ENCODE data around the gene LAMA2.

LAMA2 gene

DNA sequence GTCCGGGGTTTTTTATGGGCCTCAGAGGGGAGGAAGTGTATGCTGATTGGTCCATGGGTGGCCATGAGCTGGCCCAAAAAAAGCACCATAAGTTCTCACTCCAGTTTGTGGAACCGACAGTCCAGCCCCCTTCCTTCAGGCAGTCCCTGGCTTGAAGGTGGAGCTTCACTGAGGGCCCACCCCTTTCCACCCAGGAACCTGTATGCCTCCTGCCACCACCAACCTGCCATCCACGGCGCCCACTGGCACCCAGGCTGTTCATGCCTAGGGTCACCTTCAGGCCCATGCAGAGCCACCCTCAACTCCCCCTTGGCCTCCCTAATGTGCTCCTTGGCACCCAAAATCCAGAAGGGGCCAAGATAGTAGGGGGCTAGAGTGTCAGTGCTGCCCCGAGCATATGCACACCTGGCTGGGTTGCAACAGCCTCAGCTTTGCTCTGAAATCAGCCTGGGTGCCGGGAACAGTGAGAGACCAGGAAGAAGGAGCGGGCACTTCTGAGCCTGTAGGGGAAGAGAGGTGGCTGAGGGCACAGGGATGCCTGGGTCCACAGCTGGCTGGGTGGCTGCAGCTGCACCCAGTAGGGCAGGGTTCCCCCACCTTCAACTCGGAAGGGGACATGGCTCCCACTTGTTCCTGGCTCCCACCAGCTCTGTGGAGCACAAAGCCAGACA lies 534.6 kb downstream of the LAMA2 start:
- TF ChIP-seq, protein P1, sequence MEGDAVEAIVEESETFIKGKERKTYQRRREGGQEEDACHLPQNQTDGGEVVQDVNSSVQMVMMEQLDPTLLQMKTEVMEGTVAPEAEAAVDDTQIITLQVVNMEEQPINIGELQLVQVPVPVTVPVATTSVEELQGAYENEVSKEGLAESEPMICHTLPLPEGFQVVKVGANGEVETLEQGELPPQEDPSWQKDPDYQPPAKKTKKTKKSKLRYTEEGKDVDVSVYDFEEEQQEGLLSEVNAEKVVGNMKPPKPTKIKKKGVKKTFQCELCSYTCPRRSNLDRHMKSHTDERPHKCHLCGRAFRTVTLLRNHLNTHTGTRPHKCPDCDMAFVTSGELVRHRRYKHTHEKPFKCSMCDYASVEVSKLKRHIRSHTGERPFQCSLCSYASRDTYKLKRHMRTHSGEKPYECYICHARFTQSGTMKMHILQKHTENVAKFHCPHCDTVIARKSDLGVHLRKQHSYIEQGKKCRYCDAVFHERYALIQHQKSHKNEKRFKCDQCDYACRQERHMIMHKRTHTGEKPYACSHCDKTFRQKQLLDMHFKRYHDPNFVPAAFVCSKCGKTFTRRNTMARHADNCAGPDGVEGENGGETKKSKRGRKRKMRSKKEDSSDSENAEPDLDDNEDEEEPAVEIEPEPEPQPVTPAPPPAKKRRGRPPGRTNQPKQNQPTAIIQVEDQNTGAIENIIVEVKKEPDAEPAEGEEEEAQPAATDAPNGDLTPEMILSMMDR (IDR thresholded peaks at IDR 0.05; ENCODE audit: borderline replicate concordance, control extremely low read depth, extremely low read depth, insufficient read depth, missing control alignments), result no peak
- in situ Hi-C loops (cut with MboI; ENCODE audit: low sequenced_read_pairs, unreplicated experiment), result no loop called here
- no peak for DNase-seq (ENCODE audit: low spot score)

DNA sequence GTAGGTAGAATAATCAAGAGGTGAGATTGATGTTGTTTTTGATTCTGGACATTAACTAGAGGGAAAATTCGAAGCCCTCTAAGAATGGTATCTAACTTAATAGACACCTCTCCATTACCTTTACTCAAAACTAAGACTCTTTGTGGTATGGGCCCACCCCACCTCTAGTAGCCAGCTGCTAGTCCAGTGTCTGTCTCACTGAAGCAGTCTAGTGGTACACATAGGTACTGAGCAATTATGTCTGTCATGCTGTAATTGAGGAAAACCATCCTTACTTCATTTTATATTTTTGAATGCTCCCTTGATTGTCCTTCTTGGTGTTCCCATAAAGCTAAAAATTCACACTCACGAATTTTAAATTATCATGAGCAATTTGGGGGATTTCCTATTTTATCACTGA lies 536.4 kb downstream of the LAMA2 start:
- DNase-seq (ENCODE audit: low spot score), result no peak
- in situ Hi-C loops (cut with MboI; ENCODE audit: low sequenced_read_pairs, unreplicated experiment), result no loop called here
- TF ChIP-seq, protein P1 (IDR thresholded peaks at IDR 0.05; ENCODE audit: borderline replicate concordance, control extremely low read depth, extremely low read depth, insufficient read depth, missing control alignments), result no peak

DNA sequence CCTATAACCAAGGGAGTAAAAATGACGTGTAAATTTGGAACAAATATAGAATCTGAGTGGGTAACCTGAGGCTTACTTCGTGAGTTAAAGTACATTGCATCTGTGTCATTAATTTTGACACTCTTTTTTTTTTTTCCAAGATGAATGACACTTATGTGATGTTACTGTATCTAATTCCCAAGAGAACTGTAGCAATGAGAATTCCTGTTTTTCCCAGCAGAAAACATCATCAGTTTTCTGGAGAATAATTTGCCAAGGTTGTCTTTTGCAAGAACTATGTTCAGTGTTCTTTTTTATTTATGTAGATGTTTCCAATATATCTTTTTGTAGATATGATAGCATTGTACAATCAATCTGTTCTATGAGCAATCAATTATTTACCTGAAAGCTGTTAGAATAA lies 543.4 kb downstream of the LAMA2 start:
- in situ Hi-C loops (cut with MboI; ENCODE audit: low sequenced_read_pairs, unreplicated experiment), result no loop called here
- DNase-seq (ENCODE audit: low spot score), result no peak
- TF ChIP-seq, protein P1 (IDR thresholded peaks at IDR 0.05; ENCODE audit: borderline replicate concordance, control extremely low read depth, extremely low read depth, insufficient read depth, missing control alignments), result no peak

DNA sequence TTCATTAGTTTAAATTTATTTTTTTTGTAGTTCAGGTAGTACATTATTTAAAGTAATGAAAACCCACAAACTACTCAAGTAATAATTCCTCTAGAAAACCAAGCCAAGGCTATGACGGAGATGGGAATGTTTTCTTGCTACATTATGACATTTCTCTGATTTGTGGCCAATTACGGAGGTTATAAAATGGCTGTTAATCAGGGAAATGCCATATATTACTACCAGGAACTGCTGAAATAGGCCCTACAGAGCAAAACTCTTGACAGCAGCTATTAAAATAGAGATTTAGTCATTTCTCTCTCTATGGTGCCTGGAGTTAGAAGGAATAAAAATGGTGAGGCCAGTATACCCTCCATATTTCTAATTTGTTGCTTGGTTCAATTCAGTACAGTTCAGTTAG lies 547.0 kb downstream of the LAMA2 start:
- DNase-seq (ENCODE audit: low spot score), result no peak
- in situ Hi-C loops (cut with MboI; ENCODE audit: low sequenced_read_pairs, unreplicated experiment), result no loop called here
- TF ChIP-seq, protein P1 (IDR thresholded peaks at IDR 0.05; ENCODE audit: borderline replicate concordance, control extremely low read depth, extremely low read depth, insufficient read depth, missing control alignments), result no peak

DNA sequence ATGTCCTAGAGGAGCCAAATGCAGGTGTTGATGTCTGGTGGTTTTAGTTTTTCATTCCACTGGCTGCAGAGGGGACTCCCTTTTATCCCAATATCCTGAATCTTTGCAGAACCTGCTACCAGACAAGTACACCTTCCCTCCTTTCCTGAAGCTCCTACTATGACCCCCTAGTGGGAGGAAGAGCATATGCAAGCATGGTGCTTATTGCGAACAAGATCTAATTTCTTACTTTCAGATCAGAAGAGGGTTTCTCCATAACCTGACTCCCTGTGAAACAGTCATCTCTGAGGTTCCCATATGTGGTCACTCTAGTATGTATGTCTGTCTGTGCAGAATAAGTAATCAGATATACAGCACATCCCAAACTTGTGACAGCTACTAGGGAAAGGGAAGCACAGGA lies 549.8 kb downstream of the LAMA2 start:
- in situ Hi-C loops (cut with MboI; ENCODE audit: low sequenced_read_pairs, unreplicated experiment), result no loop called here
- no peak for DNase-seq (ENCODE audit: low spot score)
- TF ChIP-seq, protein P1 (IDR thresholded peaks at IDR 0.05; ENCODE audit: borderline replicate concordance, control extremely low read depth, extremely low read depth, insufficient read depth, missing control alignments), result no peak

DNA sequence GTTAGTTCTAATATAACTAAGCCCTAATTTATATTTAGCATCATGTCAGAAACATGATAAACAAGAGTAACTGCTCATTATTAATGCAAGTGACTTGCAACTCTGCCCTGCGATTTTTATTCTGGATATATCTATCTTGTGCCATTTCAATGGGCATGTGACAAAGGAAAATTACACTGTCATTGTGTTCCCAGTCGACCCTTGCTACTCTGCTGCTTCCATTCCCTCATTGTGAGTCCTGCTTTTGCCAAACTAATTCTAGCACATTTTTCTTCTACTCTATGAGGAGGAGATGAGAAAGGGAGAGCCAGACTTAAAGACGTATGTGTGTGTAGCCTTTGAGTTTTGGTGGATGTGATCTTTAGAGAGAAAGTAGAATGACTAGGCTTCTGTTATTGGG lies 551.2 kb downstream of the LAMA2 start:
- in situ Hi-C loops (cut with MboI; ENCODE audit: low sequenced_read_pairs, unreplicated experiment), result no loop called here
- no peak for DNase-seq (ENCODE audit: low spot score)
- TF ChIP-seq, protein P1 (IDR thresholded peaks at IDR 0.05; ENCODE audit: borderline replicate concordance, control extremely low read depth, extremely low read depth, insufficient read depth, missing control alignments), result no peak

Data from GM13976 (cell line).